ENCODE results near the gene TMEM144. TPM values are rescaled to one million over a fixed set of nuclear protein-coding genes. Genes with fewer than 3 reads are reported as not detected.

TMEM144 gene
- 1.2 and 1.5 TPM in 2 replicates for total RNA-seq

GRCh38 chr4:158209825-158210807 is at the start of gene TMEM144:
Gene TMEM144 (plus strand): TSS chr4:158210486. CDS start chr4:158212668, 2,182 bp downstream.

GRCh38 chr4:158172261-158173258 is 37.7 kb upstream of the TMEM144 start, which contains the start of gene GASK1B:
Gene GASK1B (minus strand): TSS chr4:158173025. CDS start chr4:158171375, 1,650 bp downstream.

Other genes with a start within 250 kb of the TMEM144 start
- 2.1 and 3.9 TPM in 2 replicates for gene GASK1B, start 37.5 kb upstream of the TMEM144 start, total RNA-seq